Muscle of back (tissue), 11 donors: Measurements from ENCODE around the gene PPM1J. TPM values are rescaled to one million over a fixed set of nuclear protein-coding genes. Genes with fewer than 3 reads are reported as not detected.

ENCODE experiments used
- DNase-seq, 3 donors: peaks; one replicate each; pipeline versions ENCODE4 v3.0.0 to v3.0.0-alpha.2; 2013
- polyA plus RNA-seq, 10 donors: library from polyadenylated mRNA; unstranded; fragments of 120-200 nt; gene quantifications; one replicate each; pipeline ENCODE4 v1.2.1, GENCODE V29; 2013; ENCODE audit not compliant: insufficient read length in 10 of 10

PPM1J gene
- polyA plus RNA-seq, 10 donors, result 1.7 to 3.3 (median 2.4) TPM

- DNase-seq, result no peak
Observed at GRCh38 chr1:112689196-112689841, 25.8 kb downstream of the PPM1J start.

GRCh38 chr1:112688781-112689193, 26.3 kb downstream of the PPM1J start:
- DNase-seq, result peak in 2 of 3 donors; percentile 72 to 88

- DNase-seq, result no peak
Observed at GRCh38 chr1:112687785-112688496, 27.2 kb downstream of the PPM1J start.

GRCh38 chr1:112687361-112687760, 27.8 kb downstream of the PPM1J start:
- DNase-seq, result no peak

GRCh38 chr1:112686835-112687234, 28.3 kb downstream of the PPM1J start:
- DNase-seq, result no peak

- DNase-seq, result no peak
Observed at GRCh38 chr1:112686417-112686816, 28.7 kb downstream of the PPM1J start.

- DNase-seq, result no peak
Observed at GRCh38 chr1:112685913-112686312, 29.2 kb downstream of the PPM1J start.

- no peak for DNase-seq
Observed at GRCh38 chr1:112678605-112679004, 36.5 kb downstream of the PPM1J start.

- no peak for DNase-seq
Observed at GRCh38 chr1:112677501-112677900, 37.6 kb downstream of the PPM1J start.

- no peak for DNase-seq
Observed at GRCh38 chr1:112676543-112676942, 38.6 kb downstream of the PPM1J start.

- DNase-seq, result no peak
Observed at GRCh38 chr1:112675728-112676381, 39.3 kb downstream of the PPM1J start.

- peak; percentile 33 to 84 (median 68) for DNase-seq
Observed at GRCh38 chr1:112674986-112675727, 40.0 kb downstream of the PPM1J start.

GRCh38 chr1:112674440-112674985, 40.6 kb downstream of the PPM1J start, which contains the start of gene MOV10:
TSS of gene MOV10 (plus strand) at chr1:112674659. CDS start at chr1:112674913, 254 bp downstream.
- DNase-seq, result peak; percentile 75 to 92 (median 76)

- DNase-seq, result peak; percentile 30 to 73 (median 53)
Observed at GRCh38 chr1:112673592-112674439, 41.3 kb downstream of the PPM1J start.

- DNase-seq, result no peak
Observed at GRCh38 chr1:112672842-112673241, 42.3 kb downstream of the PPM1J start.

GRCh38 chr1:112672009-112672408, 43.1 kb downstream of the PPM1J start:
- no peak for DNase-seq

GRCh38 chr1:112666946-112667345, 48.2 kb downstream of the PPM1J start:
- DNase-seq, result no peak

- no peak for DNase-seq
Observed at GRCh38 chr1:112665857-112666256, 49.3 kb downstream of the PPM1J start.
